SU-DHL-6 (cell line): ENCODE measurements around the gene DMBX1.

ENCODE experiments used
- H2AFZ ChIP-seq: fragments of 200-600 bp; sonication (generic); 2 replicates; pipeline ENCODE4 v1.6.1; 2014; ENCODE audit warnings: low read depth, mild to moderate bottlenecking, moderate library complexity, mixed read lengths, antibody characterized with exemption, low read length; ENCODE audit not compliant: severe bottlenecking
- H3F3A ChIP-seq: fragments of 200-600 bp; shearing (Covaris generic); 2 replicates; pipeline ENCODE4 v1.6.0; 2016; ENCODE audit warnings: antibody characterized with exemption, mild to moderate bottlenecking; ENCODE audit not compliant: insufficient read depth
- H3K27ac ChIP-seq: fragments of 200-600 bp; sonication (generic); 2 replicates; pipeline ENCODE4 v1.5.1; 2016; ENCODE audit warnings: low read depth, mild to moderate bottlenecking, low read length, moderate library complexity, mixed read lengths
- H3K27me3 ChIP-seq: fragments of 200-600 bp; sonication (generic), shearing (Covaris generic); 2 replicates; pipeline ENCODE4 v1.6.0; 2014; ENCODE audit warnings: mild to moderate bottlenecking, low read length
- H3K36me3 ChIP-seq: fragments of 200-600 bp; sonication (generic); 2 replicates; pipeline ENCODE4 v1.6.1; 2014; ENCODE audit warnings: mild to moderate bottlenecking, low read length, mixed read lengths
- H3K4me2 ChIP-seq: fragments of 300-600, 200-600 bp; shearing (Covaris generic), sonication (generic); 2 replicates; pipeline ENCODE4 v1.6.0; 2014; ENCODE audit warnings: low read length, low read depth, mild to moderate bottlenecking; ENCODE audit not compliant: poor library complexity, severe bottlenecking
- H3K4me3 ChIP-seq: fragments of 200-600 bp; sonication (generic); 2 replicates; pipeline ENCODE4 v1.5.1; 2014; ENCODE audit warnings: antibody characterized with exemption, low read length, mild to moderate bottlenecking, mixed read lengths; ENCODE audit not compliant: insufficient read depth, poor library complexity, severe bottlenecking
- H3K79me2 ChIP-seq: fragments of 200-600 bp; sonication (generic); 2 replicates; pipeline ENCODE4 v1.6.1; 2014; ENCODE audit warnings: mild to moderate bottlenecking, low read length, moderate library complexity; ENCODE audit not compliant: insufficient read depth
- H3K9ac ChIP-seq: fragments of 200-600 bp; sonication (generic); 2 replicates; pipeline ENCODE4 v1.7.0; 2014; ENCODE audit warnings: mild to moderate bottlenecking, low read length
- H3K9me2 ChIP-seq: fragments of 200-600 bp; sonication (generic); replicated peaks from 2 replicates; pipeline ENCODE4 v1.6.1; 2014; ENCODE audit warnings: low read length; ENCODE audit not compliant: insufficient read depth
- H3K9me3 ChIP-seq: fragments of 200-600 bp; sonication (generic); 2 replicates; pipeline ENCODE4 v1.6.1; 2014; ENCODE audit warnings: low read length, mixed read lengths; ENCODE audit not compliant: insufficient read depth
- H4K20me1 ChIP-seq: fragments of 200-600 bp; sonication (generic); 2 replicates; pipeline ENCODE4 v1.6.1; 2014; ENCODE audit warnings: low read depth, mild to moderate bottlenecking, antibody characterized with exemption, low read length, moderate library complexity, mixed read lengths
- EZH2phosphoT487 ChIP-seq: fragments of 200-600 bp; sonication (generic), shearing (Covaris generic); conservative IDR thresholded peaks from 2 replicates; pipeline ENCODE4 v1.6.1; 2018; ENCODE audit warnings: mild to moderate bottlenecking, antibody characterized with exemption, low read length, moderate library complexity, mixed read lengths
- TF ChIP-seq, protein P1 (sequence below): fragments of 200-600 bp; sonication (generic); IDR thresholded peaks from one replicate; pipeline ENCODE4 v1.5.1; 2017; ENCODE audit warnings: antibody characterized with exemption, mild to moderate bottlenecking, low read length, moderate library complexity; ENCODE audit not compliant: insufficient read depth, poor library complexity, severe bottlenecking

Gene DMBX1

DNA sequence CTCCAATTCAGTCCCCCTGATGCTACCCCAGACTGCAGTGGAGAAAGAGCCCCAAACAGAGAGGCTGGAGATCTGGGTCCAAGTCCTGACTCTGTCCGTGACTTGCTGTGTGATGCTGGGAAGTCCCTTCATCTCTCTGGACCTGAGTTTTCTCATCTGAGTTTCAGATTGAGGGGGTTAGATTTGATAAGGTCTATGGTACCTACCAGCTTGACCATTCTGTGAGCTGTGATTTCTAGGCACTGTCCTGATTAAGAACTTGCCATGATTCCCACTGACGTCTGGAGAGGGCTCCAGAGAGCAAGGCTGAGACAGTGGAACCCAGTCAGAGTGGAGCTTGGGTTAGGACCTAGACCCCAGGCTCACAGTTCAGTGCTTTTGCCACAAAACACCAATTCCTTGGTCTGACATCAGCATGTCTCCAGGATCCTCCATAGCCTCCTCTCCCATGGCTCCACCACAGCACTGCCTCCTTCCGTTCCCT, 43.8 kb upstream of the DMBX1 start:
- Histone ChIP-seq H3K27ac (no peak overlapping the region), H3K79me2 (no peaks in the 10 kb centered on the region), H2AFZ (no peak overlapping the region), H3K4me3 (no peak overlapping the region), H3K27me3 (no peaks in the 10 kb centered on the region), H3K9ac (no peak overlapping the region), H3K4me2 (no peak overlapping the region), H3K9me2 (no peaks in the 10 kb centered on the region), H3K9me3 (no peaks in the 10 kb centered on the region), H3F3A (no peaks in the 10 kb centered on the region), H4K20me1 (no peaks in the 10 kb centered on the region), H3K36me3 (no peaks in the 10 kb centered on the region)
- TF ChIP-seq EZH2phosphoT487: no peak
- TF ChIP-seq, protein P1, sequence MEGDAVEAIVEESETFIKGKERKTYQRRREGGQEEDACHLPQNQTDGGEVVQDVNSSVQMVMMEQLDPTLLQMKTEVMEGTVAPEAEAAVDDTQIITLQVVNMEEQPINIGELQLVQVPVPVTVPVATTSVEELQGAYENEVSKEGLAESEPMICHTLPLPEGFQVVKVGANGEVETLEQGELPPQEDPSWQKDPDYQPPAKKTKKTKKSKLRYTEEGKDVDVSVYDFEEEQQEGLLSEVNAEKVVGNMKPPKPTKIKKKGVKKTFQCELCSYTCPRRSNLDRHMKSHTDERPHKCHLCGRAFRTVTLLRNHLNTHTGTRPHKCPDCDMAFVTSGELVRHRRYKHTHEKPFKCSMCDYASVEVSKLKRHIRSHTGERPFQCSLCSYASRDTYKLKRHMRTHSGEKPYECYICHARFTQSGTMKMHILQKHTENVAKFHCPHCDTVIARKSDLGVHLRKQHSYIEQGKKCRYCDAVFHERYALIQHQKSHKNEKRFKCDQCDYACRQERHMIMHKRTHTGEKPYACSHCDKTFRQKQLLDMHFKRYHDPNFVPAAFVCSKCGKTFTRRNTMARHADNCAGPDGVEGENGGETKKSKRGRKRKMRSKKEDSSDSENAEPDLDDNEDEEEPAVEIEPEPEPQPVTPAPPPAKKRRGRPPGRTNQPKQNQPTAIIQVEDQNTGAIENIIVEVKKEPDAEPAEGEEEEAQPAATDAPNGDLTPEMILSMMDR: no peak

GRCh38 chr1:46446646-46447498, 42.8 kb upstream of the DMBX1 start:
- Histone ChIP-seq H2AFZ (no peak overlapping the region), H3K9ac (no peak overlapping the region), H4K20me1 (no peaks in the 10 kb centered on the region), H3F3A (no peaks in the 10 kb centered on the region), H3K4me2 (no peak overlapping the region), H3K9me3 (no peaks in the 10 kb centered on the region), H3K27me3 (no peaks in the 10 kb centered on the region), H3K36me3 (no peaks in the 10 kb centered on the region), H3K27ac (no peak overlapping the region), H3K79me2 (no peaks in the 10 kb centered on the region), H3K4me3 (no peak overlapping the region), H3K9me2 (no peaks in the 10 kb centered on the region)
- TF ChIP-seq EZH2phosphoT487: no peak
- TF ChIP-seq, protein P1: peak; percentile 89

DNA sequence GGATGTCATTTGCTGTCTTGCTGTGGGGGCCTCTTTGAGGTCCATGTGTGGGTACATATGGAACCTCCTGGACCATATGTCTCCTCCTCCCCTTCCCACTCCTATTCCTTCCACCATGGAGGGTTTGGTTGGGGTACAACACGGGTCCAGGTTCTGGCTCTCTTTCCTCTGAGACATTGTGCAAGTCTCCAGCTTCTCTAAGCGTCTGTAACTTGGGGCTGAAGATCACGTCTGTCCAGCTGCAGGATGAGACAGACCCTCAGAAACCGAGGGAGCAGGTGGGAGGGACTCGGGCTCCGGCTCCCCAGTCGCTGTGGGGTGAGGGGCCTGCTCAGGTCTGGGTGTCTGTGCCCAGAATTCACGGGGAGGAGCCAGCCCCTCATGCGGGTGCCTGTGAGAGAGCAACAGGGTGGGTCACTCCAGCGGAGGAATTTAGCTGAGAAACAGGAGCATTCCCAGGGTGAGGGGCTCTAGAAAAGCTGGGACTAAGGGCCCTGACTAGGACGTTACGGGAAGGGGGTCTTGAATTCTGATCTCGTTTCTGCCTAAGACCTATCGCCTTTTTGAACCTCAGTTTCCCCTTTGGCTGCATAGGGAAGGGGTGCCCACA, 42.0 kb upstream of the DMBX1 start:
- Histone ChIP-seq H2AFZ (no peak overlapping the region), H3F3A (no peaks in the 10 kb centered on the region), H3K36me3 (no peaks in the 10 kb centered on the region), H3K4me3 (no peak overlapping the region), H3K9me3 (no peaks in the 10 kb centered on the region), H4K20me1 (no peaks in the 10 kb centered on the region), H3K9ac (no peak overlapping the region), H3K79me2 (no peaks in the 10 kb centered on the region), H3K27ac (no peak overlapping the region), H3K27me3 (no peaks in the 10 kb centered on the region), H3K9me2 (no peaks in the 10 kb centered on the region), H3K4me2 (no peak overlapping the region)
- no peak for TF ChIP-seq EZH2phosphoT487
- TF ChIP-seq, protein P1: no peak
